ENCODE measurements around the gene SERPINE1.

Gene SERPINE1

GRCh38 chr7:101169110-101169837 is 42.4 kb downstream of the SERPINE1 start:
- no peak for TF ChIP-seq CTCF (IDR thresholded peaks at IDR 0.05; ENCODE audit: insufficient read depth, low read length, poor library complexity, severe bottlenecking)
- no peak for DNase-seq (ENCODE audit: extremely low read depth, insufficient read length)
- H3K4me3 ChIP-seq (replicated peaks; ENCODE audit: low read depth, low read length): no peak overlapping the region
- H3K27me3 ChIP-seq (replicated peaks; ENCODE audit: control insufficient read depth, insufficient read depth, low read length): peaks cover 1% of the 10 kb centered on the region
- no peaks in the 10 kb centered on the region for H3K36me3 ChIP-seq (ENCODE audit: control insufficient read depth, insufficient read depth, low read length)

GRCh38 chr7:101169838-101170551 is 43.1 kb downstream of the SERPINE1 start:
- H3K27me3 ChIP-seq (replicated peaks; ENCODE audit: control insufficient read depth, insufficient read depth, low read length): peaks cover 1% of the 10 kb centered on the region
- peak; percentile 75 for DNase-seq (ENCODE audit: extremely low read depth, insufficient read length)
- no peaks in the 10 kb centered on the region for H3K36me3 ChIP-seq (ENCODE audit: control insufficient read depth, insufficient read depth, low read length)
- no peak overlapping the region for H3K4me3 ChIP-seq (replicated peaks; ENCODE audit: low read depth, low read length)
- peak; percentile 98 for TF ChIP-seq CTCF (IDR thresholded peaks at IDR 0.05; ENCODE audit: insufficient read depth, low read length, poor library complexity, severe bottlenecking)

GRCh38 chr7:101170617-101171441 is 43.9 kb downstream of the SERPINE1 start:
- no peak for TF ChIP-seq CTCF (IDR thresholded peaks at IDR 0.05; ENCODE audit: insufficient read depth, low read length, poor library complexity, severe bottlenecking)
- Histone ChIP-seq H3K36me3 (ENCODE audit: control insufficient read depth, insufficient read depth, low read length) (no peaks in the 10 kb centered on the region), H3K27me3 (replicated peaks; ENCODE audit: control insufficient read depth, insufficient read depth, low read length) (peaks cover 1% of the 10 kb centered on the region), H3K4me3 (replicated peaks; ENCODE audit: low read depth, low read length) (no peak overlapping the region)
- DNase-seq (ENCODE audit: extremely low read depth, insufficient read length): no peak

- peak; percentile 24 for TF ChIP-seq CTCF (IDR thresholded peaks at IDR 0.05; ENCODE audit: insufficient read depth, low read length, poor library complexity, severe bottlenecking)
- Histone ChIP-seq H3K36me3 (ENCODE audit: control insufficient read depth, insufficient read depth, low read length) (no peaks in the 10 kb centered on the region), H3K4me3 (replicated peaks; ENCODE audit: low read depth, low read length) (no peak overlapping the region), H3K27me3 (replicated peaks; ENCODE audit: control insufficient read depth, insufficient read depth, low read length) (peaks cover 1% of the 10 kb centered on the region)
- DNase-seq (ENCODE audit: extremely low read depth, insufficient read length): no peak
These were observed 44.5 kb downstream of the SERPINE1 start for GRCh38 chr7:101171442-101171837.

- TF ChIP-seq CTCF (IDR thresholded peaks at IDR 0.05; ENCODE audit: insufficient read depth, low read length, poor library complexity, severe bottlenecking): no peak
- peak; percentile 27 for DNase-seq (ENCODE audit: extremely low read depth, insufficient read length)
- Histone ChIP-seq H3K4me3 (replicated peaks; ENCODE audit: low read depth, low read length) (no peak overlapping the region), H3K36me3 (ENCODE audit: control insufficient read depth, insufficient read depth, low read length) (no peaks in the 10 kb centered on the region), H3K27me3 (replicated peaks; ENCODE audit: control insufficient read depth, insufficient read depth, low read length) (peaks cover 1% of the 10 kb centered on the region)
These were observed 45.3 kb downstream of the SERPINE1 start for GRCh38 chr7:101172005-101172853.
